Measurements from ENCODE around the gene TEP1. TPM values are rescaled to one million over a fixed set of nuclear protein-coding genes. Genes with fewer than 3 reads are reported as not detected.

TEP1 gene
- total RNA-seq, 1 experiment from 2014 or later: 20.4 TPM

DNA sequence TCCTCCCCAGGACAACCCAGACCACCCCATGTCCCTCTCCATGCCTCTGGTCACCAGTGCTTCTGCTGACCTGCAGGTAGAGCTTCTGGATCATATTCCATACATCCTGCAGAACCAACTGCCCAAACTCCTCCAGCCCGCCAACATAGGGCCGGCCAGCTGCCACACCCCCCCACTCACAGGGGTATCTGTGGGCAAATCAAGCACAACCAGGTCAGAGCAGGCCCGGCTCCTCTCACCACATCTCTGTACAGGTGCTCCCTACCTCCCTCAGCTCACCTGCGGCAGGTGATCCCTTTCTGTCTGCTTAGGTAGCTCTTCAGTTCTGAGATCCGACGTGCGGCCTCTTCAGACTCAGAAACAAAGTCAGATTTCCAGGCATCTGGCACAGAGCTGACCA lies 29.0 kb downstream of the TEP1 start:
- Mint-ChIP-seq H3K27me3 (ENCODE audit: insufficient read depth, unreplicated experiment) (no peaks in the 10 kb centered on the region), H3K36me3 (ENCODE audit: insufficient read depth, unreplicated experiment) (peaks cover 57% of the 10 kb centered on the region), H3K27ac (ENCODE audit: low read depth, unreplicated experiment) (no peak overlapping the region), H3K4me1 (ENCODE audit: insufficient read depth, unreplicated experiment) (no peaks in the 10 kb centered on the region), H3K4me3 (ENCODE audit: unreplicated experiment) (no peak overlapping the region), H3K9me3 (ENCODE audit: unreplicated experiment) (no peaks in the 10 kb centered on the region)
- DNase-seq (ENCODE audit: unreplicated experiment): no peak
- intact Hi-C loops (cut with micrococcal nuclease): no loop called here
- no TSS peak for BruUV-seq (replicated peaks)
- ChIA-PET POLR2A (interaction anchor here (1.4 kb wide), 2 partner anchors 14 to 40 kb away, joined by 3 to 6 read pairs; partner anchors contain the start of gene PARP2), CTCF (interaction anchor here (1.1 to 2.3 kb wide), 3 partner anchors 29 to 57 kb away, joined by 3 to 8 read pairs (median 3); no protein-coding TSS in a partner anchor)
- TF ChIP-seq CTCF (IDR thresholded peaks at IDR 0.05; ENCODE audit: unreplicated experiment): no peak

GRCh38 chr14:20383636-20384035 lies 29.7 kb downstream of the TEP1 start:
- Mint-ChIP-seq H3K27ac (ENCODE audit: low read depth, unreplicated experiment) (no peak overlapping the region), H3K27me3 (ENCODE audit: insufficient read depth, unreplicated experiment) (no peaks in the 10 kb centered on the region), H3K36me3 (ENCODE audit: insufficient read depth, unreplicated experiment) (peaks cover 51% of the 10 kb centered on the region), H3K4me1 (ENCODE audit: insufficient read depth, unreplicated experiment) (no peaks in the 10 kb centered on the region), H3K4me3 (ENCODE audit: unreplicated experiment) (no peak overlapping the region), H3K9me3 (ENCODE audit: unreplicated experiment) (no peaks in the 10 kb centered on the region)
- no peak for TF ChIP-seq CTCF (IDR thresholded peaks at IDR 0.05; ENCODE audit: unreplicated experiment)
- POLR2A ChIA-PET: no interaction called here
- BruUV-seq (replicated peaks): no TSS peak
- intact Hi-C loops (cut with micrococcal nuclease): no loop called here
- DNase-seq (ENCODE audit: unreplicated experiment): no peak
- CTCF ChIA-PET: interaction anchor here (0.7 to 1.1 kb wide), 2 partner anchors 33 to 224 kb away, joined by 3 read pairs; no protein-coding TSS in a partner anchor

GRCh38 chr14:20383032-20383431 lies 30.3 kb downstream of the TEP1 start:
- POLR2A ChIA-PET: no interaction called here
- H3K4me3 Mint-ChIP-seq (ENCODE audit: unreplicated experiment): no peak overlapping the region
- no peak for TF ChIP-seq CTCF (IDR thresholded peaks at IDR 0.05; ENCODE audit: unreplicated experiment)
- H3K36me3 Mint-ChIP-seq (ENCODE audit: insufficient read depth, unreplicated experiment): peaks cover 47% of the 10 kb centered on the region
- no peak for DNase-seq (ENCODE audit: unreplicated experiment)
- H3K4me1 Mint-ChIP-seq (ENCODE audit: insufficient read depth, unreplicated experiment): no peaks in the 10 kb centered on the region
- no peaks in the 10 kb centered on the region for H3K9me3 Mint-ChIP-seq (ENCODE audit: unreplicated experiment)
- H3K27ac Mint-ChIP-seq (ENCODE audit: low read depth, unreplicated experiment): no peak overlapping the region
- no TSS peak for BruUV-seq (replicated peaks)
- H3K27me3 Mint-ChIP-seq (ENCODE audit: insufficient read depth, unreplicated experiment): no peaks in the 10 kb centered on the region
- CTCF ChIA-PET: interaction anchor here (0.7 to 1.2 kb wide), 2 partner anchors 18 to 224 kb away, joined by 3 read pairs; no protein-coding TSS in a partner anchor
- intact Hi-C loops (cut with micrococcal nuclease): no loop called here

DNA sequence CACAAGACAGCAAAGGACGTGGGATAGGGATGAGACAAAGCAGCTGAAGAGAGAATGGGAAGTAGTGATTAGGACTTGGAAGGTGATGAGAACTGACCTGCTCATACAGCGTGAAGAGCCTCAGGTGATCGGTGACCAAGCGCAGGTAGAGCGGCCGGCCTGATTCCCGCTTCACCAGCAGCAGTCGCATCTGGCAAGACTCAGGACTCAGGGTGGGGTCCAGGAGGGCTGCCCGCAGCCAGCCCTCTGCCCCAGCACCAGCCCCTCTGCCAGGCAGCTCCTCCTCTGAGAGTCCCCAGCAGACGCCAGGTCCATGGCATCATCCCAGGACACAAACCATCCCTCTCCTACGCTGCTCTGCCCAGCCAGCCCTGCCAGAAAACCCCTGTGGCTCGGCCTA lies 30.8 kb downstream of the TEP1 start:
- Mint-ChIP-seq H3K4me3 (ENCODE audit: unreplicated experiment) (no peak overlapping the region), H3K9me3 (ENCODE audit: unreplicated experiment) (no peaks in the 10 kb centered on the region), H3K4me1 (ENCODE audit: insufficient read depth, unreplicated experiment) (no peaks in the 10 kb centered on the region), H3K27ac (ENCODE audit: low read depth, unreplicated experiment) (no peak overlapping the region), H3K36me3 (ENCODE audit: insufficient read depth, unreplicated experiment) (peaks cover 47% of the 10 kb centered on the region), H3K27me3 (ENCODE audit: insufficient read depth, unreplicated experiment) (no peaks in the 10 kb centered on the region)
- no TSS peak for BruUV-seq (replicated peaks)
- no peak for DNase-seq (ENCODE audit: unreplicated experiment)
- POLR2A ChIA-PET: no interaction called here
- intact Hi-C loops (cut with micrococcal nuclease): no loop called here
- TF ChIP-seq CTCF (IDR thresholded peaks at IDR 0.05; ENCODE audit: unreplicated experiment): no peak
- CTCF ChIA-PET: interaction anchor here (0.6 to 1.2 kb wide), 2 partner anchors 9 to 19 kb away, joined by 3 to 4 read pairs; no protein-coding TSS in a partner anchor

Measured in MCF 10A (cell line).